RPMI7951 (cell line): ENCODE data around the gene SERPINC1. TPM values are rescaled to one million over a fixed set of nuclear protein-coding genes. Genes with fewer than 3 reads are reported as not detected.
"Not testable (repeated sequence)": the region's sequence is repeated elsewhere in the genome, so short reads cannot be mapped to it uniquely, and the experiment has no call there.

ENCODE experiments used
- DNase-seq: peaks from one replicate; pipeline ENCODE4 v3.0.0-alpha.2; 2012; ENCODE audit warnings: low read depth
- total RNA-seq: library from RNA; depleted of rRNA; stranded (reverse); fragments of >200 nt; shearing (Covaris generic); gene quantifications from 2 replicates; pipeline ENCODE4 v1.2.3, GENCODE V29; 2014; rRNA removed

SERPINC1 gene
- total RNA-seq, 1 experiment from 2014 or later, result 1.1 TPM

- no peak for DNase-seq
These were observed 53.6 kb downstream of the SERPINC1 start for GRCh38 chr1:173863224-173864161.

GRCh38 chr1:173862769-173863223, 54.3 kb downstream of the SERPINC1 start:
- DNase-seq, result no peak

DNA sequence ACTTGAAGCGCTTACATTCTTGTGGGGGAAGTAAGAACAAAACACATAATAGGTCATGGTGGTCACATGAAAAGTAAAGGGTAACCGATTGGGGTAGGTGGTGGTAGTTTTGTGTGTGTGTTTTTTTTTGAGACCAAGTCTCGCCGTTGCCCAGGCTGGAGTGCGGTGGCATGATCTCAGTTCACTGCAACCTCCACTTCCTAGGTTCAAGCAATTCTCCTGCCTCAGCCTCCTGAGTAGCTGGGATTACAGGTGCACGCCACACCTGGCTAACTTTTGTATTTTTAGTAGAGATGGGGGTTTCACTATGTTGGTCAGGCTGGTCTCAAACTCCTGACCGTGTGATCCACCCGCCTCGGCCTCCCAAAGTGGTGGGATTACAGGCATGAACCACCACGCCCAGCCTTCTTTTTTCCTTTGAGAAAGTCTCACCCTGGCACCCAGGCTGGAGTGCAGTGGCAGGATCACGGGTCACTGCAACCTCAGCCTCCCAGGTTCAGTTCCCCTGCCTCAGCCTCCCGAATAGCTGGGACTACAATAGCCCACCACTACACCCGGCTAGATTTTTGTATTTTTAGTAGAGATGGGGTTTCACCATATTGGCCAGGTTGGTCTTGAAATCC, 54.9 kb downstream of the SERPINC1 start:
- DNase-seq, result not testable (repeated sequence)

DNA sequence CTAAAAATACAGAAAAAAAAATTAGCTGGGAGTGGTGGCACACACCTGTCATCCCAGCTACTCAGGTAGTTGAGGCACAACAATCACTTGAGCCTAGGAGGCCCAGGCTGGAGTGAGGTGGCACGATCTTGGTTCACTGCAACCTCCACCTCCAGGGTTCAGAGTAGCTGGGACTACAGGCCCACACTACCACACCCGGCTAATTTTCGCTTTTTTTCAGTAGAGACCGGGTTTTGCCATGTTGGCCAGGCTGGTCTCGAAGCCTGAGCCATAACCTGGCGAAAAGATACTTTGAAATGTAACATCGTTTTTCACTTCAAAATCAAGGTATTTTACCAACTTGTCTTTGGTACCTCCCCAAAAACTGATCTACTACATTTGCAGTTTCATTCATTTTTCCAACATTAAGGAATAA, 55.4 kb downstream of the SERPINC1 start:
- DNase-seq, result no peak

DNA sequence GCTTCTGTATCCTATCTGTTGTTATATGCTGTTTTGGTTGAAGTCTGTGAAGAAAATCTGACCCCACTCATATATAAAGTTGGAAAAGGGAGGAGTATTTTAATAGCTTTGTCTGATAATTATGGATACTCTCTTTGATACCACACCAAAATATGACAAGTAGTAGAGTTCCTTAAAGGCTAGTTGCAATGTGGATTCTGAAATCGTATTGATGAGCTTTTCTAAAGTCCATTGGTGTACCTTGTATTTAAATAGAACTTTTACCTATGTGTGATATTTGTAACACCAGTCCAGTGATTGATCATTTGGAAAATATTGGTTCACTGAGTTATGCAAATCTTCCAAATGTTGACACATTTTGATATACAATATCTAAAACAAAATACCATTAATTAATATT, 57.1 kb downstream of the SERPINC1 start:
- DNase-seq, result no peak

DNA sequence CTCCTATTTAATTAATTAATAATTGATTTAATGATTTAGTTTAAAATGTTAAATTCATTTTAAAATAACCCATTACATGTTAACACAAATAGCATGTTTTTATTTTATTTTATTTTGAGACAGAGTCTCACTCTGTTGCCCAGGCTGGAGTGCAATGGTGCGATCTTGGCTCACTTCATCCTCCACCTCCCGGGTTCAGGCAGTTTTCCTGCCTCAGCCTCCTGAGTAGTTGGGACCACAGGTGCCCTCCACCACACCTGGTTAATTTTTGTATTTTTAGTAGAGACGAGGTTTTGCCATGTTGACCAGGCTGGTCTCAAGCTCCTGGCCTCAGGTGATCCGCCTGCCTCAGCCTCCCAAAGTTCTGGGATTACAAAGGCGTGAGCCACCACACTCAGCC, 57.6 kb downstream of the SERPINC1 start:
- DNase-seq, result not testable (repeated sequence)

- DNase-seq, result no peak
These were observed 59.7 kb downstream of the SERPINC1 start for GRCh38 chr1:173857363-173857917.

DNA sequence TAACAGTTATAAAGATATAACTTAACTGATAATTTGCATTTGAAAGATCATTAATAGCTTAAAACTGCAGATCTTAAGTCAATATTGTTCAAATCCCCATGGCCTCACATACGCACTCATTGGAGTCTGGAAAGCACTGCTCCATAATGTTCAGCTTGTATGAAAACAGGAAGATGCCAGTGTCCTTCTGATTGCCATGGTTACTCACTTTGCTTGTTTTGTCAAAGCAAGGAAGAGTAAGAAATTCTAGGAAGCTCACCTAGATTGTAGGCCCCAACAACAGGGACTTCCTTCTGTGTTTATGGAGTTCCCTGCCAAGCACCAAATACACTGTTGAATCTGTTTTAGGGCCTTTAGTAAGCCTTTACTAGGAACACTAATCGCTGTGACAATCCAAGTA, 60.2 kb downstream of the SERPINC1 start:
- no peak for DNase-seq

DNA sequence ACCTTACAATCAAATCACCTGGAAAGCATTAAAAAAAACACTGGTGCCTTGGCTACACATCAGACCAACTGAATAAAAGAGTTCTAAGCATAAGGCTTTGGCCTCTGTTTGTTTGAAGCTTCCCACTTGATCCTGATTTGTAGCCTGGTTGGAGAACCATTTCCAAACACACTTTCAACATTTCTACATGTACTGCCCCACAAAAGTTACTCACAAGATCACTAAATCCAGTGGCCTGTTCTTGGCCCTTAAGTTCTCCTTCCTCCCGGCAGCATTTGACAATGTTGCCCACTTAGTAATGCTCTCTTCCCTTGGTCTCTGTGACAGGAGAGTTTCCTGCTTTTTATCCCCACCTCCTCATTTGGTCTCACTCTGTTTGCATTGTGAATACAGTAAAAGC, 61.1 kb downstream of the SERPINC1 start:
- no peak for DNase-seq

Other genes starting within 250 kb of the SERPINC1 start
- not detected in 2 replicates for gene ANKRD45, start 247.5 kb downstream of the SERPINC1 start, total RNA-seq
- 16.3 and 20.2 TPM in 2 replicates for gene KLHL20, start 202.3 kb downstream of the SERPINC1 start, total RNA-seq
- gene DARS2, start 92.7 kb downstream of the SERPINC1 start, total RNA-seq, result 34.1 and 39.2 TPM in 2 replicates
- 39.3 and 53.7 TPM in 2 replicates for gene CENPL, start 92.4 kb downstream of the SERPINC1 start, total RNA-seq
- gene GAS5, start 49.3 kb downstream of the SERPINC1 start, total RNA-seq, result 276 and 296 TPM in 2 replicates
- gene ZBTB37, start 48.9 kb downstream of the SERPINC1 start, total RNA-seq, result 1.6 and 1.7 TPM in 2 replicates
- 10.5 and 11.4 TPM in 2 replicates for gene RC3H1, start 105.0 kb upstream of the SERPINC1 start, total RNA-seq
- 13.5 and 17.2 TPM in 2 replicates for gene RABGAP1L, start 242.2 kb upstream of the SERPINC1 start, total RNA-seq